Mesodermal cell (in vitro differentiated cells): ENCODE data around the gene DACH1.

ENCODE experiments used
- H3K27ac ChIP-seq: 2 replicates; pipeline ENCODE4 v1.7.0; 2013; ENCODE audit warnings: mild to moderate bottlenecking, low read depth, low read length, moderate library complexity; ENCODE audit not compliant: severe bottlenecking
- H3K36me3 ChIP-seq: 2 replicates; pipeline ENCODE4 v1.7.1; 2013; ENCODE audit warnings: mild to moderate bottlenecking, low read length, moderate library complexity; ENCODE audit not compliant: control insufficient read depth, insufficient read depth
- H3K4me1 ChIP-seq: one replicate; pipeline ENCODE4 v1.7.1; 2013; ENCODE audit warnings: mild to moderate bottlenecking, low read length; ENCODE audit not compliant: insufficient read depth, control insufficient read depth, poor library complexity, severe bottlenecking
- H3K4me3 ChIP-seq: 2 replicates; pipeline ENCODE4 v1.7.0; 2013; ENCODE audit warnings: low read length, control low read depth, mild to moderate bottlenecking; ENCODE audit not compliant: insufficient read depth, poor library complexity, severe bottlenecking; ENCODE audit errors: extremely low read depth
- H3K9me3 ChIP-seq: 2 replicates; pipeline ENCODE4 v1.7.1; 2013; ENCODE audit warnings: mild to moderate bottlenecking, low read length, moderate library complexity; ENCODE audit not compliant: control insufficient read depth
- WGBS, 2 experiments: methylation state at CpG; one replicate each; pipeline ENCODE4 v1.1.5; 2013; ENCODE audit warnings: missing lambda C conversion rate in 2 of 2; ENCODE audit not compliant: insufficient coverage in 2 of 2; 5-methylcytosine and 5-hydroxymethylcytosine counted together

The DACH1 gene

DNA sequence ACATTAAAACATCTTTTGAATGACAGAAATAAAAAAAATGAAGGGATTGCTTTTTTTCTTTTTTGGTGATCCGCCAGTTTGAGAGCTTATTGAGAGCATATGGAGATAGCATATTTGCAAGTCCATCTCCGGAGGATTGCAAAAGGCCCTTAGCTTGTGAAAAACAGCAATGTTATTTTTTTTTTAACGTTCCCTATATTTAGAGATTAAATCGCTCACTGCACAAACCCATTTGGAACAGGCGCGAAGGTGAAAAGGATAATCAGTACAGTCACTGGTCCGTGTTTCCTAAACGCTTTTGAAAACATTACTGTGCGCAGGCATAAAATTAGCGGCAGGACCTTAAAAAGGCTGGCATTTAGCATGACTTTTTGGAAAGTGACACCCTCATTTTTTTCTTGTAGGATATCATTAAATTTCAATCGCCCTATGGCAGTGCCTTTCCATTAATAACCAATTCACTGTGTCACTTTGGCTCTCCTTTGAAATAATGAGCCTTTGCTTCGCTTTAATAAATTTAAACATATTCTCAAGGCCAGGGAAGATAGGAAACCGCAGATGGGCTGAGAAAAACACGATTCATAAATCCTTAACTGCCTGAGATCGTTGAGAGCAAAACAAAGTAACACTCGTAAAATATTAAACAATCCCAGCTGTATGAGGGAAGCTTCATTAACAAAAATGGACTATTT lies 342.2 kb downstream of the DACH1 start:
- H3K9me3 ChIP-seq = no peaks in the 10 kb centered on the region
- no peaks in the 10 kb centered on the region for H3K4me1 ChIP-seq
- no peak overlapping the region for H3K27ac ChIP-seq
- H3K36me3 ChIP-seq = no peaks in the 10 kb centered on the region
- H3K4me3 ChIP-seq = no peak overlapping the region
- WGBS, 2 experiments = 93 to 94% methylated on average over 10 of the region's 16 CpGs

DNA sequence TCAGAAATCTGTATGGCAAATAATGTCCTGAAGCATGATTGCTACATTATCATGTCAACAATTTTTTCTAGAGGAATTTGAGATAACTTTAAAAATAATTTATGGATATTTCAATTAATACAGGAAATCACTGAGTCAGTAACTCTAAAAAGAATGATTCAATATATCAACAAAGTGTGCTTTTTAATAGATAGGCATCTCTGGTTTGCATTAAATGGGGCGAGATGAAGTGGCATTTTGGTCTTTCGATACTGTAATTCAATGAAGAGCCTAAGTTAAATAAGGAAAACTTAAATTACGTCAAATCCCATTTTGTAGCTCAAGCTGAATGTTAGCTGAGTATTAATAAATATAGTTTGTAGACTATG lies 342.8 kb downstream of the DACH1 start:
- Histone ChIP-seq H3K4me1 (no peaks in the 10 kb centered on the region), H3K27ac (no peak overlapping the region), H3K9me3 (no peaks in the 10 kb centered on the region), H3K4me3 (no peak overlapping the region), H3K36me3 (no peaks in the 10 kb centered on the region)
- WGBS, 2 experiments = 100% methylated on average over 2 of the region's 3 CpGs

DNA sequence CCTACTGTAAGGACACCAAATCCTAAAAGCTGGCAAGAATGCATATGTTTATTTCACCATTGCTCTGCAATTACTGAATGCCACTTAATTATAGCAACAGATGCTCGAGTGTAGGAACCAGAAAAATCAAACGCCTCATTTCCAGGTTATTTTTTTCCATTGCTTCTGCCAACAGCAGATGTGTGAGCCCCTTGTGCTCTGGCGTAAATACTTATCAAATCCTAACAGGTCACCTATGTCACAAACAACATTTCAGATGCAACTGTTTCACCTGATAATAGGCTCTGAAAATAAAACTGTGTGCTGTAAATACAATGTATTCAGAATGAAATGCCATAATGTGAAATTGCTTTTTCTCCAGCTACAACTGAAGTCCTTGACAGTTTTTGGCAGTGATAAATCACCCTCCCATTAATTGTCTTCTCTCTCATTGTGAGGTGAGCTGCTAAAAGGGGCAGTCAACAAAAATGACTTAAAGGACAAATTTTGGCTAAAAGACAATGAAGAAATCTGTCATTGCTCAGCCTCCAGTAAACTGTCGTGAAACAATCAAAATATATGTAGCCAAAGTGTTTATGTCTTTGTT lies 344.0 kb downstream of the DACH1 start:
- Histone ChIP-seq H3K27ac (no peak overlapping the region), H3K9me3 (no peaks in the 10 kb centered on the region), H3K4me3 (no peak overlapping the region), H3K4me1 (no peaks in the 10 kb centered on the region), H3K36me3 (no peaks in the 10 kb centered on the region)
- WGBS, 2 experiments = 83% methylated on average over 2 to 3 of the region's 4 CpGs

DNA sequence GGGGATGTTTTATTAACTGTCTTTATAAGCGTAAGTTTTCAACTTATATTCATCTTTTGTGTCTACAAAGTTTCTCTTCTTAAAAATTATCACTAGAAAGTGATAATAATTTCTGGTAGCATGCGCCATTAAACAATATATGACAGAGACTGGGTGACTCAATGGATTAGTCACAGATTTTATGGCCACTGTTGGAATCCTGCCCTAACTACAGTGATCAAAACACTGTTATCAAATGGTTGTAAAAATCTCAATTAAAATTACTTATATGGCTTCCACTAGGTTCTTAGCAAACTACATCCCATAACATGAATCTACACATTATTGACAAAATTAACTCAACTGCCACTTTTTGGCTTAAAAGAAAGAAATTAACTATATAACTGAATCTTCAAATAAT lies 350.0 kb downstream of the DACH1 start:
- no peaks in the 10 kb centered on the region for H3K9me3 ChIP-seq
- H3K4me3 ChIP-seq = no peak overlapping the region
- no peak overlapping the region for H3K27ac ChIP-seq
- no peaks in the 10 kb centered on the region for H3K4me1 ChIP-seq
- no CpG with 5 or more reads among the region's 2 CpGs for WGBS, 2 experiments
- H3K36me3 ChIP-seq = no peaks in the 10 kb centered on the region

DNA sequence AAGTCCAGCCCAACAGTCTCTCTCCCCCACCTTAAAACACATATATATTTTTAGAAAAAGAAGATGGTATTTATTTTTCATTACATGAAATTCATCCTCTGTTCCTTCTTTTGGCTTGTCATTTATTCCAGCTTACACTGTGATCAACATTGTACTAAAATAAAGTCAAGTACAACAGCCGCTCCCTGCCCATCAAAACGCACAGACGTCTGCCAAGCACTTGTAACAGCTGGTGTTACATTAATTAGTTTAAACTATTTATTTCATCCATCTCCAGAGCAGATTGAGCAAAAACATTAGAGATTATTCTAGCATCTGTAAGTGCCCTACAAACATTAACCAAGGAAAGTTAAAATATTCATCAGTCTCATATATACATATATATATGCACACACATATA lies 350.5 kb downstream of the DACH1 start:
- no CpG with 5 or more reads among the region's 3 CpGs for WGBS, 2 experiments
- Histone ChIP-seq H3K4me1 (no peaks in the 10 kb centered on the region), H3K4me3 (no peak overlapping the region), H3K36me3 (no peaks in the 10 kb centered on the region), H3K9me3 (no peaks in the 10 kb centered on the region), H3K27ac (no peak overlapping the region)

DNA sequence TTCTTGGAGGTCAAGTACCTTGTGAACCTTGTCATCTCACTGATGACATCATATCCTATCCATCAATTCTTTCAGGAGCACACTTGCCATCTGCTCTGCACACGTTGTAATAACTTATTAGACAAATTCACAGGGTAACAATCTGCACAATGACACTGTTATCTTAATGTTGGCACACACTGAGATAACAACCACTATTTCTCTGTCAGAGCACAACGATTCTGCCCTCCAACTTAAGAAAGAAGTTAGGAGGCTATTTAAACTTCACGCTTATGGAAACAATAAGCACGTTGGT lies 351.3 kb downstream of the DACH1 start:
- no peaks in the 10 kb centered on the region for H3K36me3 ChIP-seq

DNA sequence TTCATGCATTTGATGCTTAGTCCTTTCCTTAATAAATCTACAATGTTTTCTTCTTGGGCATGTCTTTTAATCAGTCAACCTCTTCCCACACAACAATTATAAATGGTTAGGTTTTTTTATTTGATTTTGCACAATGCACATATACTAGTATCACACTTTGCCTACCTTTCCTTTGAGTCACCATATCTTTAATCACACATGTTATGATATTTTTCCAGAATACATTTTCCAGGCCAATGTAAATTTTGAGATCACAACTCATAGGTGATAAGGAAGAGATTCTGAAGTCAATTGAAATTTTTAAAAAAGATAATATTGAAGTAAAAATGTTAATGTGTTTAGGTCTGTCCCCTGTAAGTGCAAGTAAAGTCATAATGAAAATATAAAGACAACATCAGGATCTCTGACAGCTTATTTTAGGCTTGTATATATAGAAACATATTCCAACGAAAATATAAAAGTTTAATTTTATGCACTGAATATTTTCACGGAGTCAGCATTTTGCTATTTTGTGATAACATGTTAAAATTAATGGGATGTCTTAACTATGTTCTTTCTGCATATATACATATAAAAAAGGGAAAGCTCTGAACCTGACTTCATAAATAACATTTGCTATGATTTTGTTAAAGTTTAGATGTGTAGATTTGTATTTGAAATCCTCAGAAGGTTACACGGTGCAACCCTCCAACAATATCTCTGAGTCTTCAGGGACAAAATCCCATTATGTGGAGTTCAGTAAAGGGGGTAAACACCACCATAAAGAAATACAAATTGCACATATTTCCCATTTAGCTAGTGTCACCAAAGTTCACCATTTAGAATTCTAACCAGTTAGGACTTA lies 351.9 kb downstream of the DACH1 start:
- no peaks in the 10 kb centered on the region for H3K36me3 ChIP-seq
- no peak overlapping the region for H3K27ac ChIP-seq
- no peaks in the 10 kb centered on the region for H3K4me1 ChIP-seq
- H3K9me3 ChIP-seq = no peaks in the 10 kb centered on the region
- no peak overlapping the region for H3K4me3 ChIP-seq
- no CpG with 5 or more reads among the region's 3 CpGs for WGBS, 2 experiments

More for the DNA sequence above, 351.3 kb downstream of the DACH1 start:
- no peaks in the 10 kb centered on the region for H3K9me3 ChIP-seq
- WGBS, 2 experiments = 71 to 89% methylated on average over 1 to 2 of the region's 4 CpGs
- no peak overlapping the region for H3K4me3 ChIP-seq
- H3K27ac ChIP-seq = no peak overlapping the region
- no peaks in the 10 kb centered on the region for H3K4me1 ChIP-seq

DNA sequence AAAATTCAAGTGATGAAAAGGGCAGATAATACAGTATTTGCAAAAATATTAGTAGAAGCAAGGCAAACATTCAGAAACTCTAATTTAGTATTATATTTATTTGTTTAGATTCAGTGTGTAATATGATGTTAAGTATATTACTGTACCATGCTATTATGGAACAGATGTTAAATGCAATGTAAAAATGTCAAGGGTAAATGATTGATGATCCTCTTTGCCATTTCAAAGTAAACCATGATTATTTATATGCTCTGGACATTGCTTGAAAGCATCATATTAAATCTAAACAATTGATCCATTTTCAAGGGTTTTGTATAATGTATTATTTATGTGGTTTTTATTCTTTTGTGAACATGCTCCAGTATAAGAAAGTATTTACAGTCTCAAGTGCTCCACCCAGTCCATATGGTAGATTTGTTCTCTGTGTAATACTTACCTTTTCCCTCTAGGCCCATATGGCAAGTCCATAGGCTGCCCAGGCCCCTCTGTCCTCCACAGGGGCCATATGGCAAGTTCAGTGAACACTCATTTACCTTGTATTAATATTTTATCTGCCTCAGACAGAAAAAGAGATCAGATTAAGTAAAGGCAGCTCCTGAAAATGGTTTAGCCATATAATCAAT lies 353.5 kb downstream of the DACH1 start:
- Histone ChIP-seq H3K36me3 (no peaks in the 10 kb centered on the region), H3K4me1 (no peaks in the 10 kb centered on the region), H3K27ac (no peak overlapping the region), H3K9me3 (no peaks in the 10 kb centered on the region), H3K4me3 (no peak overlapping the region)

DNA sequence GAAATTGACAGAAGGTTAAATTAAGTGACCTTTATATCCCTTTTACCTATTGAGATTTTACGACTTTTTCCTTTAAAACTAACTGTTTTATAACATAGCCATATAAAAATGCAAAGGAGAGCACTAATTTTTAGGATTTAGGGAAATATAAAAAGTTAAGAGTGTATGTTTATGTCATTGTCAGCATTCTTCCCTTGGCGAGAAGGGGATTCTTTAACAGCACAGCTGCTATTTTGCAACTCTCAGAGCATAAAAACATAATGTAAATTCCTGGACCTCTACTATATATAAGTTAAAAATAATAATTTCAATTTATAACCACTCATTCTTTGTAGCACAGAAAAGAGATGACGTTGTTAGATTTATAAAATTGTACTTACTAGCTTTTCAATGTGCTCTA lies 363.2 kb downstream of the DACH1 start:
- no peaks in the 10 kb centered on the region for H3K9me3 ChIP-seq
- H3K4me3 ChIP-seq = no peak overlapping the region
- no peak overlapping the region for H3K27ac ChIP-seq
- H3K36me3 ChIP-seq = no peaks in the 10 kb centered on the region
- H3K4me1 ChIP-seq = no peaks in the 10 kb centered on the region
- WGBS, 2 experiments = no CpG with 5 or more reads among the region's 3 CpGs

DNA sequence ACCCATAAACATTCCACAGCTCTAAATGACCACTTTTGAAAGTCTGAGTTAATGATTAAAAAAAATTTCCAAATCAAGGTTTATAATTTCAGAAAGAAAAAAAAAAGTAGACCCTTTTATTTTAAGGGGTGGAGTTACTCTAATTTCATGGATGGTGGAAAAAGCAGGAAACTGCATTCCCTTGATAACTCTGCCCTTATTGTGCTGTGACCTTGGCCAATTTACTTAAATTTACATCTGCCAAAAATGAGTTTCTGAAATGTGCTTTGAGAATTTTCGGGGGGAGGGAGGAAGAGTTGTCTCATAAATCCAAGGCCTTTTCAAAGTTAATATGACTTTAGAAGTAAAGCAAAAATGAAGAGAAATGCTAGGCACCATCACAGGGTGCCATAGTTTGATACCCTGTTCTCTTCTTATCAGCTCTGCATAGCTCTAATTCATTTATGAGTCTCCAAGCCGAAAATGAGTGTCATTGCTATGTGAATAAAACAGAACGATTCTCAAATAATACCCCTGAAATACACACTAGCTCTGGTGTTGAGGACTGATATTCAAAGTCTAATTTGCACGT lies 367.0 kb downstream of the DACH1 start:
- Histone ChIP-seq H3K36me3 (no peaks in the 10 kb centered on the region), H3K9me3 (no peaks in the 10 kb centered on the region), H3K4me1 (no peaks in the 10 kb centered on the region), H3K27ac (no peak overlapping the region), H3K4me3 (no peak overlapping the region)
- WGBS, 2 experiments = no CpG with 5 or more reads among the region's 4 CpGs
